ENCODE results near the gene TRPC3. TPM values are rescaled to one million over a fixed set of nuclear protein-coding genes. Genes with fewer than 3 reads are reported as not detected.
A peak's percentile ranks its signal among the peaks of the same experiment; 100 is the strongest.

Gene TRPC3
- total RNA-seq (0.24 TPM), polyA plus RNA-seq (0.14 TPM)
- long read RNA-seq, donor 1, result 0 reads
- long read RNA-seq, donor 2, result 0 reads
- long read RNA-seq, donor 3, result 0 reads
- long read RNA-seq, donor 4, result 0 reads
- long read RNA-seq, donor 5, result 0 reads
- long read RNA-seq, donor 6, result 0 reads
- long read RNA-seq, donor 7, result 0 reads
- long read RNA-seq, donor 8, partial matches to known transcripts, result 0 of 1 reads
- long read RNA-seq, donor 8, other reads (novel, unspliced or antisense), result 0 of 1 reads
- long read RNA-seq, donor 9, result 0 reads
- long read RNA-seq, donor 10, result 0 reads

DNA sequence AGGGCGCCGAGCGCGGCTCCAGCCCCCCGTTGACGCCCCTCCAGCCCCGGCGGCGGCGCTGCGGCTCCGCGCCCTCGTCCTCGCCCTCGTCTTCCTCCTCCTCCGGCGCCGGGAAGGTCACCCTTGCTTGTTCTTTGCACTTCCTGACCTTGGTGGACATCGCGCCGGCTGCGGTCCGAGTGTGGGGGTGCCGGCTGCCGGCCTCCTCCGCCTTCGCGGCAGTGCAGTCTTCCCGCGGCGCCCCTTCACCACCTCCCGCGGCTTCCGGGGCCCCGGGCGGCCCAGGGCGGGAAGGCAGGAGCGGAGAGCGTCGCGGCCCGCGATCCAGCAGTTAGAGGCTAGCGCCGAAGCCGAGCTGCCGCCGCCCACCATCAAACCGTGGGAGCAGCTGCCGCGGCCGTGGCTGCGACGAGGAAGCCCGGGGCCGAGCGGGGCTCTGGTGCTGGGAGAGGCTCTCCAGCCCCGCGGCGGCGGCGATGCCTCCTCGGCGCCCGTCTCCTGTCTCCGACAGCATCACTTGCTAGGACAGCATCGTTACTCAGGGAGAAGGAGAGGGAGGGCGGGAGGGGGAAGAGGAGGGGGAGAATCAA, at the start of gene TRPC3:
Gene TRPC3 (minus strand): TSS at position 540 of the 590 bp plus-strand sequence. CDS start 380 bp downstream, at position 160.
- Histone ChIP-seq H3K4me3 (ENCODE audit: low read length in 2 of 2) (peak within 1 kb of the TSS; percentile 26 to 51), H3K4me1 (ENCODE audit: control insufficient read depth in 2 of 2, insufficient read depth in 2 of 2, low read length in 2 of 2) (peaks cover 11 to 12% of the 10 kb centered on the region in 2 donors), H3K36me3 (ENCODE audit: control insufficient read depth in 2 of 2, insufficient read depth in 2 of 2, low read length in 1 of 2) (no peaks in the 10 kb centered on the region), H3K27ac (ENCODE audit: low read depth in 1 of 2, low read length in 1 of 2) (no peak within 1 kb of the TSS), H3K27me3 (ENCODE audit: control insufficient read depth in 2 of 2, insufficient read depth in 1 of 2, low read length in 1 of 2) (peaks cover 49 to 74% of the 10 kb centered on the region in 2 donors), H3K9me3 (ENCODE audit: control insufficient read depth in 2 of 2, insufficient read depth in 1 of 2, low read length in 1 of 2) (no peaks in the 10 kb centered on the region)
- DNase-seq (ENCODE audit: low read depth in 6 of 9, low spot score in 9 of 9), result peak in 2 of 9 donors; percentile 11 to 43
- WGBS, result under 1% methylated on average over 69 of the region's 69 CpGs

DNA sequence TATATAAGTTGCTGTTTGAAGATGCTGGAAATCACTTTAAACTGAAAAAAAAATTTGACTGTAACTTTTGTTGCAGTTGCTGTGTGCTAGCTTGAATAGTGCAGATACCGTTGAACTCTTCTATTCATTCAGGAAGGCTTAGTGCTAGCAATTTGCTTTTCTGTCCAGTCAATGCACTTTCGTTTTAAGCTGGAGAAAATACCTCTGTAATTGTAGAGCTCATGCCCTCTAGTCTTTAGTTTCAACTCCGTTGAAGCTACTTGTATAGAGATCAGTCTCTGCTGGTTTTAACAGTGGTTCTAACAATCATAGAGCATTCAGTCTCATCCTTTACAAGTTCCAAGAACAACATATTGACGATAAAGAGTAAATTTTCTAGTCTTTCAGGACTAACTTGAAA, 49.0 kb upstream of the TRPC3 start:
- Histone ChIP-seq H3K27me3 (ENCODE audit: control insufficient read depth in 2 of 2, insufficient read depth in 1 of 2, low read length in 1 of 2) (no peaks in the 10 kb centered on the region), H3K4me1 (ENCODE audit: control insufficient read depth in 2 of 2, insufficient read depth in 2 of 2, low read length in 2 of 2) (no peaks in the 10 kb centered on the region), H3K9me3 (ENCODE audit: control insufficient read depth in 2 of 2, insufficient read depth in 1 of 2, low read length in 1 of 2) (no peaks in the 10 kb centered on the region), H3K4me3 (ENCODE audit: low read length in 2 of 2) (no peak overlapping the region), H3K36me3 (ENCODE audit: control insufficient read depth in 2 of 2, insufficient read depth in 2 of 2, low read length in 1 of 2) (no peaks in the 10 kb centered on the region), H3K27ac (ENCODE audit: low read depth in 1 of 2, low read length in 1 of 2) (no peak overlapping the region)
- DNase-seq (ENCODE audit: low read depth in 6 of 9, low spot score in 9 of 9), result no peak
- WGBS, result 86% methylated on average over 4 of the region's 4 CpGs

DNA sequence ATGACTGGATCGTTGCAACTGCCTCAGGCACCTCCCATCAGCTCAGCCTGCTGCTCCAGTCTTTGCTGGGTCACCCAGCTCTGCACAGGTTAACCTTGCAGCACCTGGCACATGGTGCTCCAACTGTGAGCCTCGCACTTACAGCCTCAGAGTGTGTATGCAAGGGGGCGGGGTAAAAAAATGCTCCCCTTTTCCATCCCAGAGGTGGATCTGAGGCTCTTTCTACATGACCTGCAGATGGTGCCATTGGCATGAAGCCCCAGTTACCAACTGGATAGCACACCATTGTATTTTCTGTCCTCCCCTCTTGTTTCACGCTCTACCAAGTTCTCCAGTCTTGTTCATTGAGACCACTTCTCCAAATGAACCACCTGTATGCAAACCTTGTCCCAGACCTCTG, 46.2 kb upstream of the TRPC3 start:
- Histone ChIP-seq H3K9me3 (ENCODE audit: control insufficient read depth in 2 of 2, insufficient read depth in 1 of 2, low read length in 1 of 2) (no peaks in the 10 kb centered on the region), H3K27me3 (ENCODE audit: control insufficient read depth in 2 of 2, insufficient read depth in 1 of 2, low read length in 1 of 2) (no peaks in the 10 kb centered on the region), H3K4me1 (ENCODE audit: control insufficient read depth in 2 of 2, insufficient read depth in 2 of 2, low read length in 2 of 2) (no peaks in the 10 kb centered on the region), H3K4me3 (ENCODE audit: low read length in 2 of 2) (no peak overlapping the region), H3K27ac (ENCODE audit: low read depth in 1 of 2, low read length in 1 of 2) (no peak overlapping the region), H3K36me3 (ENCODE audit: control insufficient read depth in 2 of 2, insufficient read depth in 2 of 2, low read length in 1 of 2) (no peaks in the 10 kb centered on the region)
- WGBS, result 82% methylated on average over 4 of the region's 4 CpGs
- DNase-seq (ENCODE audit: low read depth in 6 of 9, low spot score in 9 of 9), result no peak

DNA sequence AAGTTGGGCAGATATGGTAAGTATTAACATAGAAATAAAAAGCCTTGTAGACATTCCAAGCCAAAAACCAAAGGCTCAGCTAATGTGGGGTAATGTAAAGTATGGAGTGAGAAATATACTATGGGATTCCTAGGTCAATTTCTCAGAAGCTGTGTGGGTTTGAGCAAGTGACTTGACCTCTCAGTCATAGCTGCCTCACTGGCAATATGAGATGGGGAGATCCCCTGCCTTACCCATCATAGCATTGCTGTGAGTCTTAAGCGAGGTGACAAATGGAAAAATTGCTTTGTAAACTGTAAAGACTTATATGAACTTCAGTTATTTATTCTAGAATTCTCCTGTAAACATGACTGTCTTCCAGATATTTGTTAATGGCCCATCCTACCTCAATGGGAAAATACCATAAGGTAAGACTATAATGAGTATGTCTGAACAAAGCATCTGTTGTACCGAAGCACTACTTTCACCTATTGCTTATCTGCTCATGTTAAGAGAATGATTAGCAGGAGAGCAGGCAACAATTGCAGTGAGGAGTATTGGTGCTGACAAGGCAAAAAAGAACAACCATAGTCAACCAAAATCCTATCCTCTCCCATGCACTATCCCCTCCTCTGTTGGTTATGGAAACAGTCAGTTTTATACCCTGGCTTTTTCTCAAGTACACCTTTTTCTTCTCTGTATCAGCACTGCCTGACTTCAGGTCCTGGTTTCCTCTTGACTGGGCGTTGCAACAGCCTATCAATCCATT, 44.1 kb upstream of the TRPC3 start:
- H3K36me3 ChIP-seq (ENCODE audit: control insufficient read depth in 2 of 2, insufficient read depth in 2 of 2, low read length in 1 of 2), result no peaks in the 10 kb centered on the region
- no peaks in the 10 kb centered on the region for H3K9me3 ChIP-seq (ENCODE audit: control insufficient read depth in 2 of 2, insufficient read depth in 1 of 2, low read length in 1 of 2)
- no peak for DNase-seq (ENCODE audit: low read depth in 6 of 9, low spot score in 9 of 9)
- no peaks in the 10 kb centered on the region for H3K27me3 ChIP-seq (ENCODE audit: control insufficient read depth in 2 of 2, insufficient read depth in 1 of 2, low read length in 1 of 2)
- no peaks in the 10 kb centered on the region for H3K4me1 ChIP-seq (ENCODE audit: control insufficient read depth in 2 of 2, insufficient read depth in 2 of 2, low read length in 2 of 2)
- H3K27ac ChIP-seq (ENCODE audit: low read depth in 1 of 2, low read length in 1 of 2), result no peak overlapping the region
- WGBS, result 82% methylated on average over 3 of the region's 3 CpGs
- no peak overlapping the region for H3K4me3 ChIP-seq (ENCODE audit: low read length in 2 of 2)

DNA sequence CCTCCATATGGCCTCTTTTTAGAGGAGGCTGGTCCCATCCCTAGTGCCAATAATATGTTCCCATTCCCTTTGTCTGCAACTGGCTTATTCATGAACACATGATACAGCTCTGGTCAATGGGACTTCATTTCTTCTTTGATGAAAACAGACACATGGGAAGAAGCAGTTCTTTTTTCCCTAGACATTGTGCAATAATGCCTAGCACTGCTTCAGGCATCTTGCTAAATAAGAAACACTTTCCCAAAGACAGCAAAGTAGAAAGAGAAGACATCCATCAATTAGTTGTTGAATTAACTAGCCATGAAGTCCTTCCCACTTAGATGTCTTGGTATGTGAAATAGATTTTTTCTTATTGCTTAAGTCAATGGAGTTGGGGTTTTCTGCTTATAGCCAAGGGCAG, 40.1 kb upstream of the TRPC3 start:
- Histone ChIP-seq H3K27ac (ENCODE audit: low read depth in 1 of 2, low read length in 1 of 2) (no peak overlapping the region), H3K36me3 (ENCODE audit: control insufficient read depth in 2 of 2, insufficient read depth in 2 of 2, low read length in 1 of 2) (no peaks in the 10 kb centered on the region), H3K9me3 (ENCODE audit: control insufficient read depth in 2 of 2, insufficient read depth in 1 of 2, low read length in 1 of 2) (no peaks in the 10 kb centered on the region), H3K4me3 (ENCODE audit: low read length in 2 of 2) (no peak overlapping the region), H3K4me1 (ENCODE audit: control insufficient read depth in 2 of 2, insufficient read depth in 2 of 2, low read length in 2 of 2) (no peaks in the 10 kb centered on the region), H3K27me3 (ENCODE audit: control insufficient read depth in 2 of 2, insufficient read depth in 1 of 2, low read length in 1 of 2) (no peaks in the 10 kb centered on the region)
- DNase-seq (ENCODE audit: low read depth in 6 of 9, low spot score in 9 of 9), result no peak

DNA sequence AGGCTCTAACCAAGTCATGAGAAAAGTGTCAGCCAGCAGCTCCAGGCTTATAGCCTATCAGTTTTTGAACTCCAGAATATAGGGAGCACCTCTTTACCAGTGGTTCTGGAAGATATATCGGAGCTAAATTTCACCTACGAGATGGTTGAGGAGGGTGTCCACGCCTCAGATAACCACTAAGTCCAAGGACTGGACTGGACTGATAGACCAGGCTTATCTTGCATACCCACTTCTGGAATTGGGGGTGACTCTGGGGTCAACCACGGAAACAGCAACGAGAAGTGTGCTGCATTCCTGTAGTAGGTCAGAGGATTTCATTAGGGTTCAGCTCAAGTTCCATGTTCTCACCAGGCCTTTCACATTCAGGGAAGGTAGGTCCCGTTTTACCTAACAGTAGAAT, 38.6 kb upstream of the TRPC3 start:
- no peak overlapping the region for H3K4me3 ChIP-seq (ENCODE audit: low read length in 2 of 2)
- no peaks in the 10 kb centered on the region for H3K9me3 ChIP-seq (ENCODE audit: control insufficient read depth in 2 of 2, insufficient read depth in 1 of 2, low read length in 1 of 2)
- 89% methylated on average over 6 of the region's 6 CpGs for WGBS
- H3K4me1 ChIP-seq (ENCODE audit: control insufficient read depth in 2 of 2, insufficient read depth in 2 of 2, low read length in 2 of 2), result no peaks in the 10 kb centered on the region
- DNase-seq (ENCODE audit: low read depth in 6 of 9, low spot score in 9 of 9), result no peak
- H3K27me3 ChIP-seq (ENCODE audit: control insufficient read depth in 2 of 2, insufficient read depth in 1 of 2, low read length in 1 of 2), result no peaks in the 10 kb centered on the region
- no peaks in the 10 kb centered on the region for H3K36me3 ChIP-seq (ENCODE audit: control insufficient read depth in 2 of 2, insufficient read depth in 2 of 2, low read length in 1 of 2)
- no peak overlapping the region for H3K27ac ChIP-seq (ENCODE audit: low read depth in 1 of 2, low read length in 1 of 2)

DNA sequence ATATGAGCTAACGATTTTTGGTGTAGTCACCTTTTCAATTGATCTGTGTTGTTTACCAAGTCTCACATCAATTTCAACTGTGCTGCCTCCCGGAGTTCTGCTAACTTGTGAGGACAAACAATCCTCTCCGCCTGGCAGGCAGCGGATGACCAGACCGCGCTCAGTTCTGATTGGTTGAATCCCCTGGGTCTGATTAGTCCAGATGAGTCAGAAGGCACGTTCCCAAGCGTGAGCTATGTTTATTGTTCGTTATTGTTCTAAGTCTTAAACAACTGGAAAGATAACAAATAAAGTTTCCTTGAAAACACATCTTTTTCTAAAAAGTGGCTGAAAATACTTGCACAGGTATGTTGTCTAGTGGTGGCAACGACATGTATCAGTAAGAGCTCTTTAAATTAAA, 37.9 kb upstream of the TRPC3 start:
- no peak overlapping the region for H3K4me3 ChIP-seq (ENCODE audit: low read length in 2 of 2)
- no peaks in the 10 kb centered on the region for H3K36me3 ChIP-seq (ENCODE audit: control insufficient read depth in 2 of 2, insufficient read depth in 2 of 2, low read length in 1 of 2)
- H3K4me1 ChIP-seq (ENCODE audit: control insufficient read depth in 2 of 2, insufficient read depth in 2 of 2, low read length in 2 of 2), result no peaks in the 10 kb centered on the region
- 85% methylated on average over 10 of the region's 10 CpGs for WGBS
- no peak overlapping the region for H3K27ac ChIP-seq (ENCODE audit: low read depth in 1 of 2, low read length in 1 of 2)
- H3K9me3 ChIP-seq (ENCODE audit: control insufficient read depth in 2 of 2, insufficient read depth in 1 of 2, low read length in 1 of 2), result no peaks in the 10 kb centered on the region
- H3K27me3 ChIP-seq (ENCODE audit: control insufficient read depth in 2 of 2, insufficient read depth in 1 of 2, low read length in 1 of 2), result no peaks in the 10 kb centered on the region
- no peak for DNase-seq (ENCODE audit: low read depth in 6 of 9, low spot score in 9 of 9)

DNA sequence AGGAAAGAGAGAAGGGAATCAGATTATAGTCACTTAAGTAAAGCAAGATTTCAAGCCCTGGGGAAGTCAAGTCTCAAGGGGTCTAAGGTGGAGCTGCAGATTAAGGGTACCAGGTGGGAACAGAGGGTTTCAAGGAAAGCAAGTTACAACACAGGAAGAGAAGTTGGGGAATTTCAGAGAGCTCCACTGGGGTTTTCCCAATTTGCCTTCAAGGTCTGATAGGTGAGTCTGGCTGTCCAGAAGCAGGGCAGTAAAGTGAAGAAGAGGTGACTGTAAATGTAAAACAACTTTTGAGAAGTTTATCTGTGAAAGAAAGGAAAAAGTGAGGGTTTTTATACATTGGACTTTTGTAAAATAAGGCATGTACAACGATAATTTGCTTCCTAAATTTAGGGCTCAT, 37.1 kb upstream of the TRPC3 start:
- Histone ChIP-seq H3K4me3 (ENCODE audit: low read length in 2 of 2) (no peak overlapping the region), H3K27ac (ENCODE audit: low read depth in 1 of 2, low read length in 1 of 2) (no peak overlapping the region), H3K4me1 (ENCODE audit: control insufficient read depth in 2 of 2, insufficient read depth in 2 of 2, low read length in 2 of 2) (no peaks in the 10 kb centered on the region), H3K27me3 (ENCODE audit: control insufficient read depth in 2 of 2, insufficient read depth in 1 of 2, low read length in 1 of 2) (no peaks in the 10 kb centered on the region), H3K9me3 (ENCODE audit: control insufficient read depth in 2 of 2, insufficient read depth in 1 of 2, low read length in 1 of 2) (no peaks in the 10 kb centered on the region), H3K36me3 (ENCODE audit: control insufficient read depth in 2 of 2, insufficient read depth in 2 of 2, low read length in 1 of 2) (no peaks in the 10 kb centered on the region)
- 89% methylated on average over 1 of the region's 1 CpG for WGBS
- no peak for DNase-seq (ENCODE audit: low read depth in 6 of 9, low spot score in 9 of 9)

DNA sequence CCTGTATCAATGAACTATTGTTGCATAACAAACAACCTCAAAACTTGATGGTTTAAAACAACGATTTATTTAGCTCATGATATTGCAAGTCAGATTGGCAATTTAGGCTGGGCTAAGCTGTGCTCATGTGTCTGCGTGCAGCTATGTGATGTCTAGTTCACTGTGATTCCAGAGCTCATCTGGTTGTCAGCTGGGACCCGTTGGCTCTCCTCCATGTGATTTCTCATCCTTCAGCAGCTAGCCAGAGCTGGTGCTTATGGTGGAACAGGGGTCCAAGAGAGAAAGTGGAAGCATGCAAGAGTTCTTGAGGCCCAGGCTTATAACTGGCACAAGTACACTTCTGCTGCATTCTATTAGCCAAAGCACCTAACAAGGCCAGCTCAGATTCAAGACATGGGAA, 28.8 kb upstream of the TRPC3 start:
- WGBS, result 90% methylated on average over 3 of the region's 3 CpGs
- DNase-seq (ENCODE audit: low read depth in 6 of 9, low spot score in 9 of 9), result no peak
- no peaks in the 10 kb centered on the region for H3K27me3 ChIP-seq (ENCODE audit: control insufficient read depth in 2 of 2, insufficient read depth in 1 of 2, low read length in 1 of 2)
- no peak overlapping the region for H3K4me3 ChIP-seq (ENCODE audit: low read length in 2 of 2)
- H3K27ac ChIP-seq (ENCODE audit: low read depth in 1 of 2, low read length in 1 of 2), result no peak overlapping the region
- no peaks in the 10 kb centered on the region for H3K4me1 ChIP-seq (ENCODE audit: control insufficient read depth in 2 of 2, insufficient read depth in 2 of 2, low read length in 2 of 2)
- no peaks in the 10 kb centered on the region for H3K9me3 ChIP-seq (ENCODE audit: control insufficient read depth in 2 of 2, insufficient read depth in 1 of 2, low read length in 1 of 2)
- H3K36me3 ChIP-seq (ENCODE audit: control insufficient read depth in 2 of 2, insufficient read depth in 2 of 2, low read length in 1 of 2), result no peaks in the 10 kb centered on the region
